HEK293T (cell line): Measurements from ENCODE around the gene MCF2L.

Experiments used
- CTCF ChIA-PET: fragments of 350-600 bp; formaldehyde crosslinking; extraction: SDS; loops from one replicate; lab custom pipeline; 2021; ENCODE audit warnings: antibody characterized with exemption, inconsistent platforms; lab: Yijun Ruan, JAX
- POLR2A ChIA-PET: fragments of 350-600 bp; formaldehyde crosslinking; extraction: SDS; loops from one replicate; lab custom pipeline; 2020; ENCODE audit warnings: antibody characterized with exemption, inconsistent platforms; lab: Yijun Ruan, JAX
- DNase-seq: peaks from one replicate; pipeline ENCODE4 v3.0.0; 2012; ENCODE audit warnings: mixed read lengths; ENCODE audit errors: extremely low spot score
- ARNT ChIP-seq: fragments of 450-650 bp; IDR thresholded peaks from 2 replicates; pipeline ENCODE4 v1.6.1; 2017; ENCODE audit warnings: mild to moderate bottlenecking
- BHLHE40 ChIP-seq: fragments of 450-650 bp; IDR thresholded peaks from 2 replicates; pipeline ENCODE4 v1.6.1; 2016; ENCODE audit warnings: mild to moderate bottlenecking, moderate library complexity, borderline replicate concordance
- CTBP1 ChIP-seq: fragments of 450-650 bp; IDR thresholded peaks from 2 replicates; pipeline ENCODE4 v1.6.1; 2016; ENCODE audit warnings: borderline replicate concordance
- ELF4 ChIP-seq: fragments of 450-650 bp; IDR thresholded peaks from 2 replicates; pipeline ENCODE4 v1.6.1; 2017; ENCODE audit warnings: antibody characterized with exemption
- FOXA1 ChIP-seq: fragments of 450-650 bp; IDR thresholded peaks from 2 replicates; pipeline ENCODE4 v1.6.1; 2016; ENCODE audit warnings: mild to moderate bottlenecking
- FOXM1 ChIP-seq: fragments of 450-650 bp; IDR thresholded peaks from 2 replicates; pipeline ENCODE4 v1.6.1; 2017; ENCODE audit warnings: mild to moderate bottlenecking, borderline replicate concordance
- HDGF ChIP-seq: fragments of 450-650 bp; IDR thresholded peaks from 2 replicates; pipeline ENCODE4 v1.6.1; 2017; ENCODE audit warnings: antibody characterized with exemption, borderline replicate concordance
- L3MBTL2 ChIP-seq: fragments of 450-650 bp; conservative IDR thresholded peaks from 2 replicates; pipeline ENCODE4 v1.6.1; 2016; ENCODE audit warnings: mild to moderate bottlenecking
- LEF1 ChIP-seq: fragments of 450-650 bp; IDR thresholded peaks from 2 replicates; pipeline ENCODE4 v1.6.1; 2017; ENCODE audit warnings: mild to moderate bottlenecking, borderline replicate concordance
- NFRKB ChIP-seq: fragments of 450-650 bp; IDR thresholded peaks from 2 replicates; pipeline ENCODE4 v1.6.1; 2016; ENCODE audit warnings: mild to moderate bottlenecking, moderate library complexity
- PKNOX1 ChIP-seq: fragments of 450-650 bp; IDR thresholded peaks from 2 replicates; pipeline ENCODE4 v1.6.1; 2016
- SP1 ChIP-seq: fragments of 450-650 bp; IDR thresholded peaks from 2 replicates; pipeline ENCODE4 v1.6.1; 2017
- SUZ12 ChIP-seq: fragments of 450-650 bp; IDR thresholded peaks from 2 replicates; pipeline ENCODE4 v1.6.1; 2016; ENCODE audit warnings: mild to moderate bottlenecking
- TARDBP ChIP-seq: fragments of 450-650 bp; IDR thresholded peaks from 2 replicates; pipeline ENCODE4 v1.6.1; 2016
- ZNF384 ChIP-seq: fragments of 450-650 bp; IDR thresholded peaks from 2 replicates; pipeline ENCODE4 v1.6.1; 2016

MCF2L gene

DNA sequence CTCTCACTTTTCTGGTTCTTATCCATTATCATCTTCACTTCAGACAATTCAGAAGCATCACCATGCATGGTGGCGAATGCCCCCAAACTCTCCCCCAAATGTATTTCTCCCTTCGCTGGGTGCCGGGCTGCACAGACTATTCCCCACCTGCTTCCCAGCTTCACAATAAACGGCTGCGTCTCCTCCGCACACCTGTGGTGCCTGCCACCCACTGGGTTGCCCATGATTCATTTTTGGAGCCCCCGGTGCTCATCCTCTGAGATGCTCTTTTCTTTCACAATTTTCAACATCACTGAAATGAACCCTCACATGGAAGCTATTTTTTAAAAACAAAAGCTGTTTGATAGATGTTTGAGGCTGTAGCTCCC is 150.8 kb downstream of the MCF2L start:
- POLR2A ChIA-PET = no interaction called here
- CTCF ChIA-PET = no interaction called here
- TF ChIP-seq ARNT (no peak), BHLHE40 (no peak), ELF4 (no peak), FOXM1 (no peak), PKNOX1 (no peak), L3MBTL2 (no peak), TARDBP (no peak), SUZ12 (no peak)
- DNase-seq = no peak

DNA sequence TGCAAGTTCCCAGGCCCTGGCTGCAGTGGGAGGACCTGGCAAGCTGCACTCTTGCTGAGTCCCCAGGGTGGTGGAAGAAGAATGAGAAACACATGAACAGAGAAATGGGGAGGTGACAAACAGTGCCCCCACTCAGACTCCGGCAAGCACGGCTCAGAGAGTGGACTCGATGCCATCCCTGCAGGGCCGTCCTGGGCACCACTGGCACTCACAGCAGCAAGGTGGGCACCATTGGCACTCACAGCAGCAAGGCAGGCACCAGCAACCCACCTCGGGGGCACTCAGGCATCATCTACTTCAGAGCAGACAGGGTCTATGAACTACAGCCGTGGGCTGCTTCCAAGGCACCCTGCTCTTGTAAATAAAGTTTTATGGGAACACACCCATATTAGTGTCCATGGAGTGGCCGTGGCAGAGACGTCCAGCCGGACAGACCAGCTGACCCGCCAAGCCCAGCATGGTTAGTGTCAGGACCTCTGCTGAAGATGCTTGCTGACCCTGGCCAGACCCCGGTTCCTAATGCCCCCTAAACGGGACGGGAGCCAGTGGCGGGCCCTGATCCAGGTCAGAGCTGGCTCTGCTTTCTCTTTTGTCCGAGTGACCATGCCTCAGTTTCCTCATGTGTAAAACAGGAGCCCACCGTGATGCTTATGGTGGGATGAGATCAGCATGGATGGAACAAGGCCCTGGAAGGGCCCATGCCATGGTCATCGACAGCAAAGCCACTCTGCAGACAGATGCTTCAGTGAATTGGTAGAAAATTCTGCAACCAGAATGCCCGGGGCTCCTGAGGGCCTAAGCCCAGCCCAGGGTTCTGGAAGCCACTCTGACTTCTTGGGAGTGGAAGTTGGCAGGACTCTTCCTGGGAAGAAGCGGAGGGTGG is 151.5 kb downstream of the MCF2L start:
- POLR2A ChIA-PET = no interaction called here
- CTCF ChIA-PET = no interaction called here
- no peak for DNase-seq
- TF ChIP-seq ARNT = no peak
- no peak for TF ChIP-seq FOXM1
- no peak for TF ChIP-seq NFRKB
- no peak for TF ChIP-seq PKNOX1
- no peak for TF ChIP-seq CTBP1
- TF ChIP-seq SUZ12 = no peak
- no peak for TF ChIP-seq BHLHE40
- TF ChIP-seq LEF1 = no peak
- no peak for TF ChIP-seq SP1
- TF ChIP-seq L3MBTL2 = no peak
- TF ChIP-seq TARDBP = no peak
- TF ChIP-seq FOXA1 = no peak

DNA sequence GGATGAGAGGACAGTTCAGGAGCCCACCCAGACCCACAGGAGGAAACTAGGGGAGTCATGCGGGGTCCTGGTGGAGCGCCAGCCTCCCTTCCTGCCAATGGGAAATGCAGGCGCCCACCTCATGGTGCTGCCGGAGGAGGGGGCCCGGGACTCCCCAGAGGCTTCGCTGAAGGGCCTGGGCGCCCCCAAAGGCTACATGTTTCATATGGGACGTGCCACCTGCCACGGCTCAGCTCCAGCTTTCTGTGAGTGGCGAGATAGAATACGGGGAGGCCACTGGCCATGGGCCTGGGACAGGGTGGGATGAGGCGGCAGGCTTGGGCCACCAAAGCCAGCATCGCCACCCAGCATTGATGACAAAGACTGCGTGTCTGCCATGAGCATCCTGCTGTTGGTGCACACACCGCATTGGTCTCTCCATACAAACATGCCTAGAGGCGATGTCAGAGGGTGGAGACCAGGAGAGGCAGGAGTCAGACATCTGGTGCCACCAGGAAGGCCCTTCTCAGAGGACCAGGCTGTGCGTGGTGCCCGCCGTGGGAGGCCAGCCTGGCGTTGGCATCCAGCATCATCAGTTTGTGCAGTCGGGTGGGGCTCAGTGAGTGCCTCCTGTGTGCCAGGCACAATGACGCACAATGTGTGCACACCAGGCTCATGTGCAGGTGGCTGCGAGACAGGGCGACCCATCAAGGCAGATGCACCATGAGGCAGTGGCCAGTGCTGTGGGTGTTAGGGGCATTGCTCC is 152.3 kb downstream of the MCF2L start:
- TF ChIP-seq FOXM1 = no peak
- no peak for TF ChIP-seq ELF4
- no peak for TF ChIP-seq SUZ12
- no peak for TF ChIP-seq BHLHE40
- TF ChIP-seq ZNF384 = no peak
- no peak for TF ChIP-seq SP1
- no peak for TF ChIP-seq NFRKB
- no peak for TF ChIP-seq TARDBP
- CTCF ChIA-PET = no interaction called here
- no peak for DNase-seq
- POLR2A ChIA-PET = no interaction called here

GRCh38 chr13:113121928-113122471 is 153.0 kb downstream of the MCF2L start:
- DNase-seq = no peak
- CTCF ChIA-PET = no interaction called here
- POLR2A ChIA-PET = no interaction called here
- TF ChIP-seq HDGF = no peak
- no peak for TF ChIP-seq BHLHE40
- no peak for TF ChIP-seq L3MBTL2

- POLR2A ChIA-PET = no interaction called here
- CTCF ChIA-PET = interaction anchor here (1.5 kb wide), 1 partner anchor 9 kb away, joined by 4 read pairs; no protein-coding TSS in a partner anchor
- no peak for TF ChIP-seq LEF1
- TF ChIP-seq SUZ12 = no peak
- TF ChIP-seq TARDBP = no peak
- no peak for TF ChIP-seq L3MBTL2
- TF ChIP-seq PKNOX1 = no peak
- no peak for TF ChIP-seq FOXA1
- no peak for TF ChIP-seq BHLHE40
- no peak for TF ChIP-seq ZNF384
- no peak for DNase-seq
Measured at GRCh38 chr13:113122550-113123225, 153.7 kb downstream of the MCF2L start, which contains the start of gene F10. TSS of gene F10 (plus strand) at chr13:113122799. CDS start at chr13:113122856, 57 bp downstream.
